ENCODE results near the gene CDH23.

The CDH23 gene

DNA sequence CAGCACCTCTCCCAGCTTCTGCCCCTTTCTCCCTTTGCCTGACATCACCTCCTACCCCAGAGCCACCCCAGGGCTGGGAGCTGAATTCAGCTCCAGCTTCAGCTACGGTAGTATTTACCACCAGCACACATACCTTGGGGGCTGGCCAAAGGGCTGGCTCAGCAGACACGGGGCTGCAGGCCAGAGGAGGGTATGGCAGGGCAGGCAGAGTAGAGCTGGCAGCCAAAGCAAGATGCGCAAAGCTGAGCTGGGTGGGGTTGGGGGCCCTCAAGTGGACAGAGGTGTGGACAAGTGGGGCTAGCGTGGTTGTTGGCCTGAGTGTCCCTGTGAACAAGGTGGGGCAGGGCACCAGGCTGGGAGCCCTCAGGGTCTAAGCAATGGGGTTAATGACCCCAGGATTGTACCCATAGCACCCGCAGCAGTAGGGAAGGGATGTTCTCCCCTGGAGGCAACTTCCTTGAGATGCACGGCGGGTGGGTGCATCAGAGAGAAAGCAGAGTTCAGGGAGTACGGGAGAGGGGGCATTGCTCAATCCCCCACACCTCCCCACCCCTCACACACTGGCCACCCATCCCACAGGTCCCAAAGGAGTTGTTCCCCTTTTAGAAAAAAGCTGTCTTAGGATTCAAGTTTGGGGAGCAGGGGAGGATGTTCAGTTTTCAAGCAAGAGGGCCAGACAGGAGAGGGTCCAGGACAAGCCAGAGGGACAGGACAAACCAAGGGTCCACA lies 368.6 kb downstream of the CDH23 start:
- no peak for FAIRE-seq

DNA sequence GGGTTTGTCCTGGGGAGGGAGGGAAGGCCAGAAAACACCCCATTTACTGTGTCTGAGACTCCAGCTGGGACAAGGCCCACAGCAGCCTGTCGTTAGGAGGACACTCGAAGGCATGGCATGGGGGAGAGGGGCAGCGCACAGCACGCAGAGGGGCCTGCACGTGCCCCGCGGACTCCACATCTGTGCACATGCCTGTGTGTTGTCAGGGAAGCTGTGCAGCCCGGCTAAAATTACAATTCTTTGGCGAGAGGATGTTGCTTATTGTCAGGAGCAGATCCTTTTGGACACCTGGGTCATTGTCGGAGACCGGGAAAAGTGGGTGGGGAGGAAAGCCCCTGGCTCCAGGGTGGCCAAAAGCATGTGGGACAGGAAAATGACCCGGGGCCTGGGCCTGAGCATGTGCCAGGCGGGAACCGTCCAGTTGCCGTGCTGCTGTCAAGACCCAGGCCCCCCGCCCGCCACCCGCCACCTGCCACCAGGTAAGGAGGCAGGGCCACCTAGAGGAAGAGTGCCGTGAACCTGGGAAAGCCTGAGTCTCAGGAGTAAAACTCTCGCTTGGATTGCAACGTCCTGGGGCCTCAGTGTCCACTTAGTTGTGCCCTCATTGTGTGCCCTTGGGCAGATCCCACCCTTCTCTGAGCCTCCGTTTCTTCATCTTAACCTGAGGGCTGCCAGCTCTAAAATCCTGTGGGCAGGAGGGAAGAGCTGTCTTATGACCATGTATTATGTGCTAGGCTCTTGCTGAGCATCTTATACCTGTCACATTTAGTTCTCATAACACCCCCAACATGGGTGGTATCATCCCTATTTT lies 369.4 kb downstream of the CDH23 start:
- no peak for FAIRE-seq

DNA sequence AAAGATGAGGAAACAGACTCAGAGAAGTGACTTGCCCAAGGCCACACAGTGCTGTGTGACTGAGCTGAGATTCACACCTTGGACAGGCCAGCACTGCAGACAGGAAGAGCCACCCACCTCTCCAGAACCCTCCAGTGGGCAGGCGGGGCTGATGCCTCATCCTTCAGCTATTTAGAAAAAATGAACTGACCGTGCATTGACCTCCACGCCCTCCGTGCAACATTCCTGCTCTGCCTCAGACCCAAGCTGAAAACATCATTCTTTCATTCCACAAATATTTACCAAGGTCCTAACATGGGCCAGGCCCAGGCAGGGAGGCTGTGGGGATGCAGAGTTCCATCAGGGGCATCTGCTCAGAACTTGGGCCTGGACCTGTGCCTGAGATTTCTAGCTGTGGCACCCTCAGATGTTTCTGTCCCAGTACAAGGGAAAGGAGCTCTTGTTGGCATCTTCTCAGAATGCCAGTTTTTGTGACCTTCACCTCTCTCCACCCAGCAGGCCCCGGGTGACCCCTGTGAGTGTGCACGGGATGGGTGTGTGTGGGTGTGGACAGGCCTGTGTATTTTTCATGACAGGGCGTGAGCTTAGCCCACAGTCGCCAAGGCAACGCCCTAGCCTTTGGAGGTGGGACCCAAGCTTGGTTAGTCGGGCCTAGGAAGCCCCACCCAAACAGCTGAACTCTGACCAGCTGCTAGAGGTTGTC lies 370.1 kb downstream of the CDH23 start:
- no peak for FAIRE-seq

DNA sequence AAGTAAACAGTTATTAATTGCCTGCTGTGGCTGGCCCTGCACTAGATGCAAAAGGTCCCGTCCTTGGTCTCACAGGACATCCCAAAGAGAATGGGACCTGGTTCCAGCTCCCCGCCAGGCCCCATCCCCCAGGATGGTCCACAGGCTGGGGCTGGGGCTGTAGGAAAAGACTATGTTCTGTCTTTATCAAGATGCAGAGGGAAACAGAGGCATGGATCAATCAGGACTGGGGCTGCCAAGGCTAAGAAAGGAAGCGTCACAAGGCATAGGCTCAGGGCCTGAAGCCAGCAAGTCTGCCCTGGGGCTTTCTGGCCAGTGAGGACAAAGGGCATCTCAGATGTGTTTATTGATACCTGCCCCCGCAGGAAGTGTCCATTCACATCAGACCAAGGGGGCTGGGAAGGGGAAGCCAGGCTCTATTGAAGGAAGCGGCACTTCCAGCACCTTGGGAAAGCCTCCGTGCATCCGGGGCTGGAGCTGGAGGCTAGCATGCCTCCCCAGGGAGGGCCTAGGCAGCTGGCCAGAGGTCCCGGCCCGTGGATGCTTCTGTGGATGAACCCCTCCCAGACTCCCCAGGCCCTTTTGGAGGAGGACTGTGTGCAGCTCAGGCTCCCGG lies 370.8 kb downstream of the CDH23 start:
- FAIRE-seq: no peak

DNA sequence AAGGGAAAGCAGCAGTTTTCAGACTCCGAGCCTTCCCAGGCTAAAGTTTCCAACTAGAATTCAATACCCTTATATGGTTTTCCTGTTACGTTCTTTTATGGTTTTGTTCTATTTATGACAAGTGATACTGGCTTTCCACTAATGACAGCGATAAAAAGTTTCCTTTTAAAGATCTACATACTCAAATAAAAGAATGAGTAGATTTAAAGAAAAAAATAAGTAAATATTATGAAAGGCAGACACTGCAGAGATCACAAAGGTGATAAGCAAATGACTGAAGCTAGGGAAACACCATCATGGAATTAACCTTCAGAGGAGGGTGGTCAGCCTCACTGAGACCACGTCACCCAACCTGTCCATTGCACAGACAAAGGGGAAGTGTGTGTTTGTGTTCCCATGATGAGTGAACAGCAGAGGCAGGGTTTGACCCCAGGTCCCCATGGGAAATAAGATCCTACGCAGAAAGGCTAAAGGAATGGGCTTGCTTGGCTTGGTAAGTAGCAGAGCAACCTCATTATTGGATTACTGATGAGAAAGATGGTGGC lies 372.6 kb downstream of the CDH23 start:
- FAIRE-seq: no peak

DNA sequence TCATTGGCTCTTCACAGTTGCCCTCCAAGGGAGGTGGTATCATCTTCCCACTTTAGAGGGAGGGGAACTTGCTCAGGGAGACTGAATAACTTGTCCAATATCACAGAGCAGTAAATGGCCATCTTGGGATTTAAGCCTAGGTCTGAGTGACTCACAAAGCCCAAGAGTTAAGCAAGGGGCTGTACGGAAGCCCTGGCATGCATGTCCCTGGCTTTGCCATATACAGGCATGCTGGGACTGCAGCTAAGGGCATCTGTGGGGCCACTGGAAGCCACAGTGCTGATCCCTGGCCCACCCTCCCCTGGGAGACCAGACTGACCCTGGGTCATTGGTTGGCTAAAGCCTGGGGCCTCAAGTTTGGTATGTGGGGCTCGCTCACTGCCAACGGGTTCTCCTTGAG lies 373.5 kb downstream of the CDH23 start:
- FAIRE-seq: no peak

DNA sequence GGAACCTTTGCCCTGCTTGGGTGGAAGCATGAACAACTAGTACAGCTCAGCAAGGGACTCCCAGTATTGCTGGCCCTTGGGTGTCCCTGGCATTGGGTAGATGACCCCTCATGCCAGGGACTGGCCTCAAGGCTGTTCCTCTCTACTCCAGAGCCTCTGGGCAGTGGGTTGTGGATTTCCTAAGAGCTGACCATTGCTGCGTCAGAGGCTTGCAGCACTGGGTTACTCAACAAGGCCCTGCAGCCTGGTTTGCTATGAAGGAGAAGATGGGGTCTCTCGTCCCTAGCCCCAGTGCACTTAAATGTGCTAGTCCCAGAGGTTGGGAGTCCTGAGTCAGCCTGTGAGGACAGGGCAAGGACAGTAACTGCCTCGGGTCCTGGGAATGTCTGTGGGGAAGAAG lies 374.1 kb downstream of the CDH23 start:
- no peak for FAIRE-seq

DNA sequence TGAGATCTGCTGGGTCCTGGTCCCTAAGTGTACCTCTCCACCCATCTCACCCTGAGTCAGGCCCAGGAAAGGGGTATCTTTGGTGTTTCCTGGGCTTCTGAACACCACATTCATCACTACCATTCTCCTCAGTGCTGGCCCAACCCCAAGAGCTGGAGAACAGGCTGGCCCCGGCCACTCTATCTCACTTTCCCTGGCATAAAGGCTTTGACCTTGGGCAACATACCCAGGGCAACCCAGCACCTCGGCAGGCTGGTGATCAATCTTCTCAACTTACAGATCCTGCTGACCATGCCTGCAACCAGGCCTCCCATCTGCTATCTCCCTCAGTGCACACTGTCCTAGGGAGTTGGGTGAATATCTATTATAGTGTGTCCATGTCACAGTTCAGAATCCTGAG lies 374.5 kb downstream of the CDH23 start:
- FAIRE-seq: no peak

DNA sequence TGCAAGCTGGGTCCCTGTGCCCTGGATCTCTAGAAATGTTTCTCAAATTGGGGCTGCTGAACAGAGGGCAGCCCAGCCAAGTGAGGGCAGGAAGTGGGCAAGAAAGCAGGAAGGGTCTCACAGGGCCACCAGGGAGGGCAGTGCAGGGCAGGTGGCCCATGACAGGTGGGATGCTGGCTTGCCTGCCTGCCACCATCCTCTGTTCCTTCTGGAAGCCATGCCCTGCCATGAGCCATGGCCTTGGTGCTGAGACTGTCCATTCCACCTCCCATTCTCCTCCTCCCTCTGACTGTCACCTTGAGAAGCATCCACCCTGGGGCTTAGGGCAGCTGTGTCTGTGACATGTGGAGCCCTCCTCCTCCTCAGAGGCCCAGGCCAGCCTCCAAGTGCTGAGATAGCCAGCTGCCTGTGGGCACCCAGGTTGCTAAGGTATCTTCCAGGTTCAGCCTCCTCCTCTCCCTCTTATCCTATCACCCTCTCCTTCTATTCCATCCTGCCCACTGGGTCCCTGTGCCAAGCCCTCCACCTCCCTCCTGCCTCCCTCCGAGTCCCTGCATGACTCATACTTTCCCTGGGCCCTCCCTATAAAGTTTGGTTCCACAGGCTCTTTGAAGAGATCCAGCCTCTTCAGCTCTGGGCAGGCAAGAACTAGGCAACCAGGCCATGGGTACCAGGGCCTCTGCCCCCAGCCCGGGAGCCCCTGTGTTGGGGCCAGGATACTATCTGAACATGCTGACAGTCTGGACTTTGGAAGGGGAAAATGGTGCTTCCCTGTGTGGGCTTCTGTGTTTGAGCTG lies 375.3 kb downstream of the CDH23 start:
- FAIRE-seq: no peak

DNA sequence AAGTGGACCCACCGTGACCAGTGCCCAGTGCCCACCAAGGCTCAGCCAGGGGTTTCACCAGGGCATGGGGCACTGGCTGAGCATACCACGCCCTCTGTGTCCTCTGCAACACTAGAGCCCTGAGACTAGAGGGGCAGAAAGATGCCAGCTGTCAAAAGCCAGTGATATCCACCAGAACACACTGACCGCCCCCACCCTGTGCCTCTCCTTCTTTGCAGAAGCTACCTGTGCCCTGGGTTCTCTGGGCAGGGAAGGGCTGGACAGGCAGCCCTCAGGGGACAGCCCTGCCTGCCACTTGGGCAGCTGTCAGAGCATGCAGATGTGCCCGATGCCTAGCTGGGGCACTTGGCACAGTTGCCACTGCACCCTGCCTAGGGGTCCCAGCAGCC lies 376.1 kb downstream of the CDH23 start:
- no peak for FAIRE-seq

DNA sequence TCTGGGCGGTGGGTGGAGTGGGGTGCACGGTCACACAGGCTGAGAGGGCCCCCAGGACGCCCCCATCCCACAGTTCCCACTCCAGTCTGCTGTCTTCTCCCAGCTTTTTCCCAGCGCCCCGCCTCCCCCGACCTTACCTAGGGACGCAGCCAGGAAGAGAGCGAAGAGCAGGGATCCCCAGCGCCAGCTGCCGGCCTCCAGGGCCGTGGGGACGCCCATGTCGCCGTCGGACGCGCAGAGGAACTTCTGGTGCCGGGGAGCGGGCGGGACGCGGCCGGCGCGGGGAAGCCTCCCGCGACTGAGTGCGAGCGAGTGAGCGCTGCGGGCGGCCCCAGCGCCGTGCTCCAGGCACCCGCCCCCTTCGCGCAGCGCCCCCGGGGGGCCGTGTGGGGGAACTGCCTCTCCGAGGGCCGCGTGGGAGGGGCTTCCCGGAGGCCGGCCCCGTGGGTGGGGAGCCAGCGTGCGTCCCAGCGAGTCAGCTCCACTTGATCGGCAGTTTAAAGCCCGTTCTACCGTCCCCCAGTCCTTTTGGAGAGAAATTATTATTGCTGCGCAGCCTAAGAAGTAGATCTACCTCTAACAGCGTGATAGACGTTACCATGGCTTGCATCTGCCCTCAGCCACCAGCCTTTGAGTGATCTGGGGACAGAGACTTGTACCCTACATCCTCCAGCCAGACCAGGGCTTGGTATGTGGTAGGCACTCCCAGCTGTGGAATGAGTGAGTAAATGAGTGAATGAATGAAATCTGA lies 376.7 kb downstream of the CDH23 start, which contains the start of gene VSIR:
Gene VSIR (minus strand): TSS at position 300 of the 751 bp plus-strand sequence. CDS start 81 bp downstream, at position 219.
- FAIRE-seq: no peak

DNA sequence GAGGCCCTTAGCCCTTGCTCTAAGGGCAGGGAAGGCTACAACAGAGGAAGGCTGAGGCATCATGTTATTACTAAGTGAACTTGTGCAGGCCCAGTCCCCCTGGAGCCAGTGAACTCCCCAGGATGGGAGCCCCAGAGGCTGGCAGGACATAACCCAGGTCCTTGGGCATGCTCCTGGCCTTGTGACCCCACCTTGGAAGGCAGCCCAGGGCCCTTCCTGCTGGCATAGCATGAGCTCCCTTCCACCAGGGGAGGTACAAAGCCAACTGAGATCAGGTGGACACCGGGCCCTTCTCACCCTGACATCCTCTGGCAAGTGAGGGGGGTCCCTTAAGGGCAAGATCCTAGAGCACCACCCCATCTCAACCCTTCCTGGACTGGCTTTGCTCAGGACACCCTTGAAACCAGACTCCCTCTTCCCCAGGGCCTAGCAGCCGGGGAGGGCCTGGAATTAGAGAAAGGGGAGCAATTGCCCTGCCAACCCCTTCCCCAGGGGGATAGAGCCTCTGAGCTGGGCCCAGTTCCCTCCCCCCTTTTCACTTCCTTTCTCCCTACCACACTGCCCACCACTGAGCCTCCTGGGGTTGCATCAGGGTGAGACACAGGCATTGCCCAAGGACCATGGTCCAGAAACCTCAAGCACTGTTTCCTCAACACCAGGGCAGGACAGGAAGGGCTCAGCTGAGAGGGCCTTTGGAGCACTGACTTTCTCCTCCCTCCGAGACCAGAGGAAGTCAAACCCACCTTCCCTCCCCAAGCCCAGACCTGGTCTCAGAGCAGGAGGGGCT lies 378.4 kb downstream of the CDH23 start:
- FAIRE-seq: no peak

DNA sequence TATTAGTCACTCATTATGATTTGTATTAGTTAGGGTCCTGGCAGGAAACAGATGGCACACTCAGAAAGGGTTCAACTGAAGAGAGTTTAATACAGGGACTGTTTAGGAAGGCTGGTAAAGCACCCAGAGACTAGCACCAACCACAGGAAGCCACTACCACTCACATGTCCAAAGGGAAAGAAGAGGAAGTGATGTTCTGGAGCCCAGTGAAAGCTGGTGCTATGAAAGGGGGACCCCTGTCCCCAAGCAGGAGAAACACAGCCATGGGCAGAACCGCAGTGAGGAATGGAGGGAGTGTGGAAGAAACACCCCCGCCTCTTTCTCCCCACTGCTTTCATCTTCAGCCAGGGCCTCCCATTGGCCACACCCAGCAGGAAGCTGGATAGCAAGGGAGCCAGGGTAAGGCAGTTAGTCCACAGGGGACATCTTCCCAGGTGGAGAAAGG lies 379.8 kb downstream of the CDH23 start:
- FAIRE-seq: no peak

DNA sequence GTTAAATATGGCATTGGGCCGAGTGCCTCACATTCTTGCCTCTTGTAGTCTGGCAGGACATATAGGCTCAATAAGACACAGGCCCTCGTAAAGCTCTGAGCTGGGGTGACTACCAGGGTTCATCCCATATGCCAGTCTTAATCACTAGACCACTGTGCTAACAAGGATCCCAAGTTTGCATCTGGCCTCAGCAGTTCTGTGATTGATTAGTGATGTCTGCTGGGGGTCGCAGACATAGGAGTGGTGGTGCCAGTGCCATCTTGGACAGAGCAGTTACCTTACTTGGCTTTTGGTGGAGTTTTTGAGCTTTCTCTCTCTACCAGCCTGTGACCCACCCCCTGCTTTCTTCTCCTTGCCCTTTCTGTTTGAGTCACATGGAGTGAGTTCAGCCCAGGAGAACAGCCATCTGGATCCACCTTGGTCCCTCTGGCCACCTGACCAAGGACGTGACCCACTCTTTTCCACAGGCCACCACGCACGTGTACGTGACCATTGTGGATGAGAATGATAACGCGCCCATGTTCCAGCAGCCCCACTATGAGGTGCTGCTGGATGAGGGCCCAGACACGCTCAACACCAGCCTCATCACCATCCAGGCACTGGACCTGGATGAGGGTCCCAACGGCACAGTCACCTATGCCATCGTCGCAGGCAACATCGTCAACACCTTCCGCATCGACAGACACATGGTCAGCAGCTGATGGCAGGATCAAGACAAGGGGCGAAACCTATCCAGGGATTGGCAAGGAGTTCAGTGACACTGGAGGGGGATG lies 380.7 kb downstream of the CDH23 start:
- FAIRE-seq: no peak

DNA sequence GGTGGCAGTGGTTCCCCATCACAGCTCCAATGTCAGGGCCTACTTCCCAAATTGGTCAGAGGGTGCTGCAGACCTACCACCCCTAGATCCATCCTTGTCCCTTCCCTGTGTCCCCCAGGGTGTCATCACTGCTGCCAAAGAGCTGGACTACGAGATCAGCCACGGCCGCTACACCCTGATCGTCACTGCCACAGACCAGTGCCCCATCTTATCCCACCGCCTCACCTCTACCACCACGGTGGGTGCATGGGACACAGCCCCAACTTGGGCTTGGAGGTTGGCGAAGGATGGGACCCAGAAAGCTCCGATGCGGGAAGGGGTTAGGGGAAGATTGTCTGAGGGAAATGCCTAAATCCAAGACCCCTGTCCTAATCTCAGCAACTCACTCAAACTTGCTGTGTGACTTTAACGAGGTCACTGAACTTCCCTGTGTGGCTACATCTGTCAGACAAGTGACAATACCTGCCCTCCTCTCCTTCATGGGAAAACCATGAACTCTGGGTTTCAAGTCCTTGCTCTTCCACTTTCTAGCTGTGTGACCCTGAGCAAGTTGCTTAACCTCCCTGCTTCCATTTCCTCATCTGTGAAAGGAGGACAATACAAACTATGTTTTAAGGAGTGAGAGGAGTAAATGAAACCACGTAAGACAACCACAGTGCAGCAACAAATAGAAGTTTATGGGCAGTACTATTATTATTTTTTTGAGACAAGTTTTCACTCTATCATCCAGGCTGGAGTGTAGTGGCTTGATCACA lies 381.5 kb downstream of the CDH23 start:
- no peak for FAIRE-seq

DNA sequence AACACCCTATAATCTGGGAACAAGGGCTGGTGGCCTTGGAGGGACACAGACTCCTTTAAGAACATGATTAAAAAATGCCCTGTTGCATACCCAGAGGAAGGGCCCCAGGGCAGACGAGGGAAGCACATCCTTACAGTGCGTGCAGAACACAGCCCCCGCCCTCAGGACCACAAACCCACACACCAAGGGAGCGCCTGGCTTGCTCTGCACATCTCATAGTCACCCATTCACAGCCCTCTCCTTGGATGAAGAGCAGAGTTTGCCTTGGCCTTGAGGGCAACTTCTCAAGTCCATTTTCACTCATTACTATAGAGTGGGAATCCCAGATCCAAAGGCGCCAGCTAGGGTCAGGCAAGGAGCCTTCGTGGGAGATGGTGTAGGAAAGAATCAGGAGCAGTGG lies 382.9 kb downstream of the CDH23 start:
- FAIRE-seq: no peak

DNA sequence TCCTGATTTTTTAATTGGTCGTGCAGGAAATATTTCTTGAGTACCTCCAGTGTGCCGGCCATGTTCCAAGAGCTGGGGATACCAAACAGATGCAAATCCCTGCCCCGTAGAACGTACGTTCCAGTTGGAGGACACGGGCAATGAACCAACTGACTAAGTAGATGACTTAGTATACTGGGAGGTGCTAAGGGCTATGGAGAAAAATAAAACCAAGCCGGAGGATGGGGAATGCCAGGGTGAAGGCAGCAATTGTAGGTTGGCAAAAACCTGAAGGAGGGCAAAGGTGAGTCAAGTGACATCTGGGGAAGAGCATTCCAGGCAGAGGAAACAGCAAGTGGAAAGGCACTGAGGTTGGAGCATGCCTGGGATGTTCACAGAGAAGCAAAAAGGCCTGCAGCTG lies 383.4 kb downstream of the CDH23 start:
- FAIRE-seq: no peak

DNA sequence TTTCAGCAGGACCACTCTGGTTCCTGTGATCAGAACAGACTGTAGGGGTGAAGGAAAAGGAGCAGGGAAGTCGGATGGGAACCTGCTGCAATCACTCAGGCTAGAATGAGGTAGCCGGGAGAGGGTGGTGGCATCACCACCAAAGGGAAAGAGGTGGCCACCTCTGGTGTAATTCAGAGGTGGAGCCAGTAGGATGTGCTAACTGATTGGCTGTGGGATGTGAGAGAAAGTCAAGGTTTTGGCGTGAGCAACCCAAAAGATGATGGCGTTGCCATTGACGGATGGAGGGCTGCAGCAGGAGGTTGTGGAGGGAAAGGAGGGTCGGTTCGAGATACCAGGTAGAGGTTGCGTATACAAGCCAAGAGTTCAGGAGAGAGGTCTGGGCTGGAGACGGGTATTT lies 384.0 kb downstream of the CDH23 start:
- no peak for FAIRE-seq
